HG03571 (cell line): ENCODE data around the gene FHL2.
"Not testable (repeated sequence)": the region's sequence is repeated elsewhere in the genome, so short reads cannot be mapped to it uniquely, and the experiment has no call there.

Experiments
- ATAC-seq: cut with Tn5 transposase; IDR thresholded peaks from one replicate; pipeline ENCODE4 v1.9.1; 2021; ENCODE audit not compliant: unreplicated experiment

Gene FHL2

DNA sequence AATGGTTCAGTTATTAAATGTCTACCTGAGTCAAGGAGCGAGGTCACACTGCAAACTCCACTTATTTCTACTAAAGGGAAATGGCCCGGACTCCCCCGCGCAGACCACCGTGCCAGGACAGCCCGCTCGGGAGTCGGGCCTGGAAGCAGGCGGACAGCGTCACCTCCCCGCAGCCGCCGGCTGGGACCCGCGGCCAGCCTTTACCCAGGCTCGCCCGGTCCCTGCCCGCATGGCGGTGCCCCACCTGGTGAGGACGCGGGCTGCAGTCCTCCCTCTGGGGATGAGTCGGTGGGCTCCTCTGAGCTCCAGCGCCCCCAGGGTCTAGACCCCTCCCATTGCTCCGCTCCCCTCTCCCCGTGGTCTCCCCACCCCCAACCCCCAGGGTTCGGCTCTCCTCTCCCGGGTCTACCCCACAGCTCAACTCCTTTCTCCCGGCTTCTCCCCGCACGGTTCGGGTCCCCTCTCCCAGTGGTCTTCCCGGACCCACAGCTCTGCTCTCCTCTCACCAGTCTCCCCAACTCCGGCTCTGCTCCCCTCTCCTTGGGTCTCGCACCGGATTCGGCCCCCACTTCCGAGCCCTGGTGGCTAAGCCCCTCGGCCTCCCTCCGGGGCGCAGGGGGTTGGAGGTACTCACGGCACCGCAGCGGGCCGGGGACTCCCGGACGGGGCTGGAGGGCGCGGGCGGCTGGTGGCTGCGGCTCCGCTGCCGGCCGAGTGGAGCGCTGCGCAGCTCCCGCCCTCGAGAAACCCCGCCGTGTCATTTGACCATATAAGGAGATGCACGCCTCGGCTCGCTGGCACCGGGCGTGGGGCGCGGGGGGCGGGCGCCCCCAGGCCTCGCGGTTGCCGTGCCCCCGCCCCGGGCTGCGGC, at the start of gene FHL2:
Gene FHL2, minus strand, starts transcription at position 716 of the 871 bp plus-strand sequence. CDS start 12,535 bp downstream, outside the sequence.
- ATAC-seq: peak; percentile 96

DNA sequence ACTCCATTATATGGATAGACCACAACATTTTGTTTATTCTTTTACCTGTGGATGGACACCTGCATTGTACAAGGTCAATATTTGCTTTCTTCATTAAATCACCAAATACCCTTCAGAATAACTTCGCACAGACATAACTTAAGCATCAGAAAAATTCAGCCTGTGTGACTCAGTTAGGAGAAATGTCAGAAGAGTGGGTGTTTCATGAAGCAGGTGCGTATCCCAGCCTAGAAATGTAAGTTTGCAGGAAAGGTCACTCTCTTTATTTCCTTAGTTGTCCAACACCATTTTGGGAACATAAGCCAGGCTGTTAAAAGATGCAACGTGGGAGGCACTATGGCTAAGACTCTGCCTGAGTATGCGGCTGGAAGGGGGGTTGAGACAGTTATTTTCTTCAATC, 48.6 kb upstream of the FHL2 start:
- no peak for ATAC-seq

DNA sequence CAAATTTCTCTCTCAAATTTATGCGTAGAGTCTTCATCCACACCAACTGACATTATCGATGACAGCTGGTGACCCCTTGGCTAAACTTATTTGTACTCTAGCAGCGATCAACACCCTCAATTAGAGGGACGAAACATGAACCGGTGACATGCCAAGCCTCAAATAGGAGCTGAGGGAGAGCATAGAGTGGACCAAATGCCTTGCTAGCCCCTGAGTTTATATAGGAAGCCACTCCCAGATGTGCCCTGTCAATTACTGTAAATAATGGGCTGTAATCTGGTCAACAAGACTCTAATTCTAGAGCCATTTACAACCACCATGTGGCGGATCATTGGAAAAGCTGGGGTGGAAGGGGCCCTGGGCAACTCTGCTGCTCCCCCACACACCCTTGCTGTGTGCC, 47.6 kb upstream of the FHL2 start:
- ATAC-seq: no peak

GRCh38 chr2:105445976-105446375, 47.1 kb upstream of the FHL2 start:
- no peak for ATAC-seq

- ATAC-seq: no peak
Measured at GRCh38 chr2:105445498-105445897, 46.6 kb upstream of the FHL2 start.

- ATAC-seq: no peak
Measured at GRCh38 chr2:105443617-105444598, 45.1 kb upstream of the FHL2 start.

DNA sequence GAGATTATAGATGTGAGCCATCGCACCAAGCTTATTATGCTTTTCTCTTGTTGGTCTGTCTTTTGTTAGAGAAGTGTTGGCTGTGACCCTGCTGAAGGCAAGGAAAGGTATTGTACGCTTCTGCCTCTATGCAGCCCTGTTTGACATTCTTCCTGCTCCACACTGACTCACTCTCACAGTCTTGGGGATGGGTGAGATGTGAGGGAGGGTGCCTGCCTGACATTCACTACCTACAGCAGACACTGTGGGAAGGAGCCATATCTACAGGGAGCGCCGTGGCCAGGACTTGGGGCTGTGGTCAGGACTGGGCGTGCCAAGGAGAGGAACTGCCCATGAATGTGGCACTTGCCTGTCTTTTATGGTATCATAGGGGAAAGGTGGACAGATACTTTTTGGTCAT, 43.9 kb upstream of the FHL2 start:
- no peak for ATAC-seq

DNA sequence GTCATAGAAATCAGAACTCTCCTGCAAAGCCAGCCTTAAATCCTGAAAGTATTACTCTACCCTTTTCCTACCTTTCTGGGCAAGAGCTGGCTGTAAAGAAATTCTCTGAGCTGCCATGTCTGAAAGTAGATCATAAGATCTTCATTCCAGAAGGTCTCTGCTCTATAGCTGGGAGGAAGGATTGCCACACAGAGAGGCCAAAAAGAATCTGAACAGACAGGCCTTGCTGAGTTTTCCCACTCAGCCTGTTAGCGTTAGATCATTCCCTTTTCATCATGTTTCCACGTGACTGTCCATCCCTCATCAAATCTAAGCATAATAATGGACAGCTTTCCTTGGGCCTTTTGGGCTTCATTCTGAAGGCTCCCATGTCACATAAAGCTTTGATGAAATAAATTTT, 43.2 kb upstream of the FHL2 start:
- ATAC-seq: no peak

DNA sequence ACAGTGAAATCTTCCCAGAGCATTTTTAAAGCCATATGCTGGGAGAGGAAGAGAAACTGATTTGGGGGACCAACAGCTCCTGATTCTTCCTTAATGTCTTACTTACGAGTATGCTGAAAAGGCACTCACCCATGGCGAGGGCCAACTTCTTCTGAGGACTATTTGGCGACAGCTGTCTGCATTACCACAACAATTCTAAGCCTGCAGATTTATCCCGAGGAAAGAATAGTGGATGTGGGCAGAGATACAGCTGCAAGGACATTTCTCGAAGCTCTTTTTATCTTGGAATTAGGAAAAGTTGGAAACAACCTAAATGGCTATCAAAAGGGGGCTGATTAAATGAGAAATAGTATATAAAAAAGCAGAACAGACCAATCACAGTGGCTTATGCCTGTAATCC, 40.3 kb upstream of the FHL2 start:
- ATAC-seq: no peak

DNA sequence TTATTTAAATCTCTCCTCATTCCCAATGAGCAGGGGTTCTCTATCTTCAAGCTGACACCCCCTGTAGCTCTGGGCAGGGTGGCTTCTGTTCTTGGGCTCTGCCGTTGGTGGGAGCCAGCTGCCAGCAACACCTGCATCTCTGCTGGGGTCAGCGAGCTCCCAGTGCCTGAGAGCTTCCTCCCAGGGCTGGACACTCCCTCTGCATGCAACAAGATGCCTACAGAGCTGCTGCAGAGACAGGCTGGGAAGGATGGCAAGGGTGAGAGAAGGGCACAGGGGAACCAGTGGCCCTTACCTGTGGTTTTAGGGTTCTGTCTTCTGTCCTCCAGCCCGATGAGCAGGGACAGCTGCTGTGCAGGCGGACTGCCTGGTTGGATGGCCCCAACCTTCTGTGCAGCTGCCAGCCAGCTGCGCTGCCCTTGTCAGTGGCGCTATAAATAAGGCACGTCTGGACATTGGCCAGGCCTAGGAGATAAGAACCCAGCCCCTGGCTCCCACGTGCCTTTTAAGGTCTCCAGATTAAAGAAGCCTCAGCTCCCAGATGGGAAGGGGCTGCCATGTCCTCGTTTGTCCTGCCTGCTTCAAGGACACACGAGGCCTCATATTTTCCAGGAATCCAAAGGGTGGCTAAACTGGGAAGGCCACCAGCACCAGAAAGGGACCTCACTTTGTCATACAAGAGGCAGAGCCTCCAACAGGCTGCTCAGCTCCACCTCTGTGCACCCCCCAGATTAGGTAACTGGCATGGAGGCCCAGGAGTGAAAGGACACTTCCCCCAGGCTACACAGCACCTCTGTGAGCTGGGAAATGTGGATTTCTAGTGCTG, 39.5 kb upstream of the FHL2 start:
- no peak for ATAC-seq

- ATAC-seq: no peak
Measured at GRCh38 chr2:105437708-105438103, 38.9 kb upstream of the FHL2 start.

- ATAC-seq: no peak
Measured at GRCh38 chr2:105432749-105433148, 33.9 kb upstream of the FHL2 start.

- no peak for ATAC-seq
Measured at GRCh38 chr2:105432044-105432399, 33.2 kb upstream of the FHL2 start.

GRCh38 chr2:105431367-105432043, 32.7 kb upstream of the FHL2 start:
- no peak for ATAC-seq

GRCh38 chr2:105428387-105429018, 29.7 kb upstream of the FHL2 start:
- no peak for ATAC-seq

- ATAC-seq: no peak
Measured at GRCh38 chr2:105427485-105427884, 28.6 kb upstream of the FHL2 start.

DNA sequence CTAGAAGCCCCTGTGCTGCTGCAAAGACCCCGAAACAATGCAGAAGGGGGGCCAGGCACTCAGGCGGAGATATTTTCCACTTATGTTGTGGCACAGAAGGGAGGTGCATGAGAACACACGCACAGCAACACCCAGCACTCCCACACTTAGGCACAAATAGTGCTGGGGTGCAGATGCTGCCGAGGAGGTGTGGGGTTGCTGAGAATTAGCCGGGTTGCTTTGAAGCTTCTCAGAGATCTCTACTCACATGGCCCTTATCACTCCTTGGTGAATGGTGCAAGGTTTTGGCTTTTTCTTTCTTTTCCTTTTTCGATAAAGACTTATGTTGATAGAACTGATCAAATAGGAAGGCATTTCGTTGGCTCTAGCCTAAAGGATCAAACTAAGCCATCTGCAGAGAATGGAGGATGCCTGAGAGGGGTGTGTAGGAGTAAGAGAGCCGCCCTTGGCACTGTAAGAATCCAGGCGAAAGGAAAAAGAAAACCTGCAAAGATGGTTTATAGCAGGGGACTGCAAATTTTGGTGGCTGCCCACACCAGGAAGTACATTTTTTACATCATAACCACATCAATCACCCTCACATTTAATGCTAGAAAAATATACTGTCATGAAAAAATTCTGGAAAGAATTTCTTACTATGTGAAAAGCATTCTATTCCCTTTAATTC, 27.9 kb upstream of the FHL2 start:
- ATAC-seq: no peak

DNA sequence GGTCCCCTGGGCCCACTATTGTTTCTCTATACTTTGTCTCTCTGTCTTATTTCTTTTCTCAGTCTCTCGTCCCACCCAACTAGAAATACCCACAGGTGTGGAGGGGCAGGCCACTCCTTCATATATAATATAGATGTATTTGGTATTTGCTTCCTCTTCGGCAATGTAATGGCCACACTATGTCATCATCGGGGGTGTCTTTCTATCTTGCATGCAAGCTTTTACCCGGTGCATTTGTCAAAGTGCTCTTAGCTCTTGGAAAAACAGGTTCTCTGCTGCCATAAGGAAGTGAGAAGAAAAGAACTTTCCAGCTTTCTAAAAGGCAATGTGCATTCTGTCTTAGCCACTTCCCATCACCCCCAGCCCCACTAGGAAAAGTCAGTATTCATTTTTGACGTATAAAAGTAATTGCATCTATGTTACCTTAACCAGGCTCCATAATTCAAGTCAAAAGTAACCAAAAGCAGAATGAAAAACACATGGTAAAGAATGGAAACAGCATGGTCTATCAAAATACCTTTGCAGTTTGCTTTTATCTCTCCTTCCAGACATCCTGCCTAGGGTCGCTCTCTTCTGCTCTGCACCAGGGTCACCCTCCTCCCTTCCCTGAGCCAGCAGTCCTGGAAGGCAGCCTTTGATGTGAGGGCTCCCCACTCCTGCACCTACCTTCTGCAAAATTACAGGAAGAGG, 27.2 kb upstream of the FHL2 start:
- no peak for ATAC-seq

DNA sequence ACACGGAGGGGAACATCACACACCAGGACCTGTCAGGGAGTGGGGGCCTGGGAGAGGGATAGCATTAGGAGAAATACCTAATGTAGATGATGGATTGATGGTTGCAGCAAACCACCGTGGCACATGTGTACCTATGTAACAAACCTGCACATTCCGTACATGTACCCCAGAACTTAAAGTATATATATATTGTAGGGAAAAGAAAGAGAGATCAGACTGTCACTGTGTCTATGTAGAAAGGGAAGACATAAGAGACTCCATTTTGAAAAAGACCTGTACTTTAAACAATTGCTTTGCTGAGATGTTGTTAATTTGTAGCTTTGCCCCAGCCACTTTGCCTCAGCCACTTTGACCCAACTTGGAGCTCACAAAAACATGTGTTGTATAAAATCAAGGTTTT, 26.0 kb upstream of the FHL2 start:
- ATAC-seq: not testable (repeated sequence)
